NCI-H2227 treated with DMSO at 0.1 percent for 48 hours (cell line): ENCODE results near the gene NUTM2G.
"Not testable (repeated sequence)": the region's sequence is repeated elsewhere in the genome, so short reads cannot be mapped to it uniquely, and the experiment has no call there.

Experiments used
- DNase-seq: peaks from one replicate; lab custom pipeline; 2025; lab: John Stamatoyannopoulos, UW

Gene NUTM2G

GRCh38 chr9:96949346-96949745 lies 20.7 kb downstream of the NUTM2G start:
- DNase-seq, result not testable (repeated sequence)

DNA sequence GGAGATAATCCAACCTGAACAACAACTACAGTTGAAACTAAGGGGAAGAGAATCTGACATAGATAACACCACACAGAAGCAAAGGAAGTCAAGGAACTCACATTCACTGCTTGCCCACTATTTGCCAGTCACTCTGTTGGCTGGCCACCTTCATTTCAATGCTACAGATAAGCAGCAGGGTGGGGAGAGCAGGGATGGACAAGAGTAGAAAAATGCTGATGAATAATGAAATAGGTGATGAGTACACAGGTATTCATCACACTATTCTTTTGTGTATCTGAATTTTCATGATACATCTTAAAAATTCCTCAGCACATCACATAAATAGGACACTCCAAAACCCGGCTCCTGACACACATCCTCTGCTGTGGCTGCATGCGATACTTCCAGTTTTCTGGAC lies 21.9 kb downstream of the NUTM2G start:
- DNase-seq, result not testable (repeated sequence)

DNA sequence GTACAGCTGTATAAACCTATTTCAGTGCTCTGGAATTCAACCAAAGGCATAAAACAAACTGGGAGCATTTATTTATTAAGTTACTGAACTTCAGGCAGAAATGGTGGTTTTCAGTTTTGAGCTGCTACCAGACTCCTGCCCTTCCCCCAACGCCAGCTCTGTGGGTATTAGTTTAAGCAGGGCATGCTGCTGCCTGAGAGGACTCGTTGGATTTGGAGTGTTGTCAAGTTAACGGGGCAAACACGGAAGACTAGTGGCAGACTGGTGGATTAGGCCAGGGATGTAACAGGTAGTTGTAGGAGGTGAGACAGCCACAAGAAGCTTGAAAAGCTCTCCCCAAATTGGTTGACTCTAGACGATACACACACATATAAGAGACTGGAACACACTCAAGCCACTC lies 38.9 kb downstream of the NUTM2G start:
- not testable (repeated sequence) for DNase-seq

GRCh38 chr9:96972552-96972951 lies 43.9 kb downstream of the NUTM2G start:
- not testable (repeated sequence) for DNase-seq

DNA sequence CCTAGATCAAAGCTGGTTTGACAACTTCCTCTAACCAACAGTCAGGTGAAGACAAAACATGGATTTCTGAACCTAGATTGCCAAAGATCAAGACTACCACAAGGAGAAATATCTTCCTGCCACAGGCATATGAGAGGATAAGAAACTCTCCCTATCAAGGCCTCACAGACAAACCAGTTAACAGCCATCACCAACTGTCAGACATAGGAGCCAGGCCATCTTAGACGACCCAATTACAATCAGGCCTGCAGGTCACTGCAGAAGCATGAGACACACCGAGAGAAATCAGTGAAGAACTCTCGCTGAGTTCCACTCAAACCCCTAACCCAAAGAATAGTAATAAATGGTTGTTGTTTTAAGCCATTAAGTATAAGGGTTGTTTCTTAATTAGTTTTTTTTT lies 45.4 kb downstream of the NUTM2G start:
- DNase-seq, result not testable (repeated sequence)

DNA sequence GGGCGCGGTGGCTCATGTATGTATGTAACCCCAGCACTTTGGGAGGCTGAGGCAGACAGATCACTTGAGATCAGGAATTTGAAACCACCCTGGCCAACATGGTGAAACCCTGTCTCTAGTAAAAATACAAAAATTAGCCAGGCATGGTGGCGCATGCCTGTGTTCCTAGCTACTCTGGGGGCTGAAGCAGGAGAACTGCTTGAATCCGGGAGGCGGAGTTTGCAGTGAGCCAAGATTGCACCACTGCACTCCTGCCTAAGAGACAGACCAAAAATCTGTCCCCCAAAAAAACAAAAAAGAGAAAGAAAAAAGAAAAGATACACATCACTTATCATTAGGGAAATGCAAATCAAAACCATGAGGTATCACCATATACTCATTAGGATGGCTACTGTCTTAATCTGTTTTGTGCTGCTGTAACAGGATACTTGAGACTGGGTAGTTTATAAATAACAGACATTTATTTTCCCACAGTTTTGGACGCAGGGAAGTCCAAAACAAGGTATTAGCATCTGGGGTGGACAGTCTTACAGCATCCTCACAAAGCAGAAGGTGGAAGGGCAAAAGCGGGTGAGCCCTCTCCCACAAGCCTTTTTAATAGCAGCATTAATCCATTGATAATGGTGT lies 55.0 kb downstream of the NUTM2G start:
- DNase-seq, result not testable (repeated sequence)

DNA sequence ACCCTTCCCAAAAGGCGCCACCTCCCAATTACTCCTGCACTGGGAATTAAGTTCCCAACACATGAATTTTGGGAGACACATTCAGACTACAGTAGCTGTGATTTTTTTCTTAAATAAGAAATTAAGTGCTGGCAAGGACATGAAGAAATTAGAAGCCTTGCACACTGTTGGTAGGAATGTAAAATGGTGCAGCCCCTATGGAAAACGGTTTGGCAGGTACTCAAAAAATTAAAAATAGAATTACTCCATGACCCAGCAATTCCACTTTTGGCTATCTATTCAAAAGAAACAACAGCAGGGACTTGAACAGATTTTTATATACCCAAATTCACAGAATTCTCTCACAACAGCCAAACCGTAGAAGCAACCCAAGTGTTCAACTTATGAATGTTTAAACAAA lies 55.5 kb downstream of the NUTM2G start:
- DNase-seq, result not testable (repeated sequence)

DNA sequence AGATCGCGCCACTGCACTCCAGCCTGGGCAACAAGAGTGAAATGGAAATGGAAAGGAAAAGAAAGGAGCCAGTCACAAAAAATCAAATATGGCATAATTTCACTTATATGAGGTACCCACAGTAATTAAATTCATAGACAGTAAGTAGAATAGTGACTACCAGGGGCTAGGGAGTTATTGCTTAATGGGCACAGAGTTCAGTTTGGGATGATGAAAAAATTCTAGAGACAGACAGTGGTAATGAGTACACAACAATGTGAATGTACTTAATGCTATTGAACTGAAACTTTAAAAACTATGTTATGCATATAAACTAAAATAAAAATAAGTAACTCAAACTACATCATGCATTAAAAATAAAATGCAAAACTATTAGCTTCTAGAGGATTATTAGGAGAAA lies 56.2 kb downstream of the NUTM2G start:
- not testable (repeated sequence) for DNase-seq
